Skin of body (tissue), 2 donors: ENCODE data around the gene SEPTIN8. TPM values are rescaled to one million over a fixed set of nuclear protein-coding genes. Genes with fewer than 3 reads are reported as not detected.

Source experiments
- DNase-seq: peaks from one replicate; lab custom pipeline; 2025; lab: John Stamatoyannopoulos, UW
- total RNA-seq: library from RNA; depleted of rRNA; stranded (reverse); fragments of >200 nt; gene quantifications from one replicate; pipeline ENCODE4 v1.2.3, GENCODE V29; 2014

SEPTIN8 gene
- total RNA-seq, result 45.1 TPM

- DNase-seq, result no peak
These were observed at the start of gene SEPTIN8 for GRCh38 chr5:132777209-132778069. SEPTIN8 (minus strand) TSS chr5:132777239; CDS start chr5:132777137, 102 bp downstream.

GRCh38 chr5:132826424-132827082, 49.5 kb upstream of the SEPTIN8 start:
- no peak for DNase-seq

GRCh38 chr5:132825834-132826391, 48.9 kb upstream of the SEPTIN8 start:
- no peak for DNase-seq

GRCh38 chr5:132825033-132825833, 48.2 kb upstream of the SEPTIN8 start:
- no peak for DNase-seq

- no peak for DNase-seq
These were observed 47.4 kb upstream of the SEPTIN8 start for GRCh38 chr5:132824426-132824825.

GRCh38 chr5:132823481-132824050, 46.5 kb upstream of the SEPTIN8 start:
- no peak for DNase-seq

GRCh38 chr5:132822650-132823480, 45.8 kb upstream of the SEPTIN8 start:
- DNase-seq, result no peak

- DNase-seq, result peak; percentile 46
These were observed 44.8 kb upstream of the SEPTIN8 start for GRCh38 chr5:132821791-132822190.

- no peak for DNase-seq
These were observed 44.3 kb upstream of the SEPTIN8 start for GRCh38 chr5:132821350-132821749.

- peak; percentile 65 for DNase-seq
These were observed 43.2 kb upstream of the SEPTIN8 start for GRCh38 chr5:132820162-132820754.

- DNase-seq, result no peak
These were observed 42.4 kb upstream of the SEPTIN8 start for GRCh38 chr5:132819468-132819867.

GRCh38 chr5:132817011-132817410, 40.0 kb upstream of the SEPTIN8 start:
- DNase-seq, result no peak

- DNase-seq, result no peak
These were observed 39.5 kb upstream of the SEPTIN8 start for GRCh38 chr5:132816554-132816953.

GRCh38 chr5:132816083-132816482, 39.0 kb upstream of the SEPTIN8 start:
- no peak for DNase-seq

- DNase-seq, result no peak
These were observed 38.4 kb upstream of the SEPTIN8 start for GRCh38 chr5:132815454-132815853.

GRCh38 chr5:132814503-132815294, 37.7 kb upstream of the SEPTIN8 start:
- DNase-seq, result no peak

- no peak for DNase-seq
These were observed 36.8 kb upstream of the SEPTIN8 start for GRCh38 chr5:132813599-132814502.
